ENCODE results near the gene CLN3. TPM values are rescaled to one million over a fixed set of nuclear protein-coding genes. Genes with fewer than 3 reads are reported as not detected.
A peak's percentile ranks its signal among the peaks of the same experiment; 100 is the strongest.
"Not testable (repeated sequence)": the region's sequence is repeated elsewhere in the genome, so short reads cannot be mapped to it uniquely, and the experiment has no call there.

CLN3 gene
- polyA plus RNA-seq, 2 of the 4 experiments (the other 2 are of a cell fraction): 17.4 to 21.5 TPM

DNA sequence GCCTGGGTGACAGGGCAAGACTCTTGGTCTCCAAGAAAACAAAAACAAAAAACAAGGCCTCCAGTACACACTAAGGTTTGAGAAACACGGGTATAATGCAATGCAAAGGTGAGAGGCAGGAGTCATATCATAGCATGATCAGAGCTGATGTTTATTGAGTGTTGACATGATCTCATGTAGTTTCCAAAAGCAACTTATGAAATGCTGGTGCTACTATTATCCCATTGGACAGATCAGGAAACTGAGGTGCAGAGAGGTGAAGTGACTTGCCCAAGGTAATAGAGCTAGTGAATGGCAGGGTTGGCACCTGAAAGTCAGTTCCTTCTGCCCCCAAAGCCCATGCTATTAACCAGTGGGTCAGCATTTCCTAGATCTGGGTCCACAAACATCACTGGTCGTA, 16.7 kb downstream of the CLN3 start:
- ChIA-PET CTCF (no interaction called here), POLR2A (no interaction called here)
- DNase-seq (ENCODE audit: low read depth in 1 of 2, low spot score in 1 of 2): no peak
- no peak for ATAC-seq
- Histone ChIP-seq H3K4me1 (no peaks in the 10 kb centered on the region), H3K27ac (no peak overlapping the region), H3K4me2 (no peak overlapping the region), H3K9me3 (no peaks in the 10 kb centered on the region), H3K4me3 (no peak overlapping the region)
- FAIRE-seq: no peak
- WGBS (ENCODE audit: missing lambda C conversion rate): 83% methylated on average over 2 of the region's 2 CpGs
- TF ChIP-seq CBX8 (IDR thresholded peaks at IDR 0.05): no peak
- no peak for TF ChIP-seq SREBF2 (IDR thresholded peaks at IDR 0.05)
- TF ChIP-seq HOXA7 (CRISPR knock-in tag; IDR thresholded peaks at IDR 0.05): no peak
- TF ChIP-seq TFCP2L1 (CRISPR knock-in tag; IDR thresholded peaks at IDR 0.05): no peak
- TF ChIP-seq, protein P1, sequence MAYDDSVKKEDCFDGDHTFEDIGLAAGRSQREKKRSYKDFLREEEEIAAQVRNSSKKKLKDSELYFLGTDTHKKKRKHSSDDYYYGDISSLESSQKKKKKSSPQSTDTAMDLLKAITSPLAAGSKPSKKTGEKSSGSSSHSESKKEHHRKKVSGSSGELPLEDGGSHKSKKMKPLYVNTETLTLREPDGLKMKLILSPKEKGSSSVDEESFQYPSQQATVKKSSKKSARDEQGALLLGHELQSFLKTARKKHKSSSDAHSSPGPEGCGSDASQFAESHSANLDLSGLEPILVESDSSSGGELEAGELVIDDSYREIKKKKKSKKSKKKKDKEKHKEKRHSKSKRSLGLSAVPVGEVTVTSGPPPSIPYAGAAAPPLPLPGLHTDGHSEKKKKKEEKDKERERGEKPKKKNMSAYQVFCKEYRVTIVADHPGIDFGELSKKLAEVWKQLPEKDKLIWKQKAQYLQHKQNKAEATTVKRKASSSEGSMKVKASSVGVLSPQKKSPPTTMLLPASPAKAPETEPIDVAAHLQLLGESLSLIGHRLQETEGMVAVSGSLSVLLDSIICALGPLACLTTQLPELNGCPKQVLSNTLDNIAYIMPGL (CRISPR knock-in tag; IDR thresholded peaks at IDR 0.05; ENCODE audit: borderline replicate concordance): no peak
- no peak for TF ChIP-seq ATOH8 (CRISPR knock-in tag; IDR thresholded peaks at IDR 0.05; ENCODE audit: low read depth)
- no peak for TF ChIP-seq CBX2 (IDR thresholded peaks at IDR 0.05; ENCODE audit: borderline replicate concordance, low read depth)
- no peak for TF ChIP-seq JUNB (IDR thresholded peaks at IDR 0.05)
- TF ChIP-seq HOXB5 (CRISPR knock-in tag; IDR thresholded peaks at IDR 0.05): no peak

DNA sequence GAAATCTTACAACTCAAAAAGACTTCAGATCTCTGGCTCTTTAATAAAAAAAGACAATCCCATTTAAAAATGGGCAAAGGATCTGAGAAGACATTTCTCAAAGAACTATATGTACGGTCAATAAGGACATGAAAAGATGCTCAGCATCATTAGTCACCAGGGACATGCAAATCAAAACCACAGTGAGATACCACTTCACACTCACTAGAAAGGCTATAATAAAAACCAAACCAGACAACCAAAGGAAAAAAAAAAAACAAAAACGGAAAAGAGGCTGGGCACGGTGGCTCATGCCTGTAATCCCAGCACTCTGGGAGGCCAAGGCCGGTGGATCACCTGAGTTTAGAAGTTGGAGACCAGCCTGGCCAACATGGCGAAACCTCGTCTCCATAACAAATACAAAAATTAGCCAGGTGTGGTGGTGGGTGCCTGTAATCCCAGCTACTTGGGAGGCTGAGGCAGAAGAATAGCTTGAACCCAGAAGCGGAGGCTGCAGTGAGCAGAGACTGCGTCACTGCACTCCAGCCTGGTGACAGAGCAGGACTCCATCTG, 18.1 kb downstream of the CLN3 start:
- Histone ChIP-seq H3K4me2 (no peak overlapping the region), H3K27ac (no peak overlapping the region), H3K9me3 (no peaks in the 10 kb centered on the region), H3K4me3 (no peak overlapping the region), H3K4me1 (no peaks in the 10 kb centered on the region)
- no peak for TF ChIP-seq JUN (IDR thresholded peaks at IDR 0.05)
- TF ChIP-seq BHLHE40 (IDR thresholded peaks at IDR 0.05; ENCODE audit: low read depth, low read length): no peak
- TF ChIP-seq SREBF2 (IDR thresholded peaks at IDR 0.05): no peak
- no peak for TF ChIP-seq MAFK (IDR thresholded peaks at IDR 0.05; ENCODE audit: partially characterized antibody)
- no peak for TF ChIP-seq KDM1A (IDR thresholded peaks at IDR 0.05; ENCODE audit: low read depth)
- TF ChIP-seq HOXB13 (CRISPR knock-in tag; IDR thresholded peaks at IDR 0.05; ENCODE audit: low read depth): no peak
- TF ChIP-seq ZC3H11A (IDR thresholded peaks at IDR 0.05): no peak
- TF ChIP-seq, protein P2, sequence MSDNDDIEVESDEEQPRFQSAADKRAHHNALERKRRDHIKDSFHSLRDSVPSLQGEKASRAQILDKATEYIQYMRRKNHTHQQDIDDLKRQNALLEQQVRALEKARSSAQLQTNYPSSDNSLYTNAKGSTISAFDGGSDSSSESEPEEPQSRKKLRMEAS (IDR thresholded peaks at IDR 0.05): no peak
- no peak for TF ChIP-seq ELK1 (IDR thresholded peaks at IDR 0.05; ENCODE audit: low read depth, low read length)
- TF ChIP-seq, protein P1 (CRISPR knock-in tag; IDR thresholded peaks at IDR 0.05; ENCODE audit: borderline replicate concordance): no peak
- TF ChIP-seq EHF (CRISPR knock-in tag; IDR thresholded peaks at IDR 0.05): no peak
- TF ChIP-seq ZFP36 (IDR thresholded peaks at IDR 0.05; ENCODE audit: borderline replicate concordance, partially characterized antibody): no peak
- ChIA-PET CTCF (no interaction called here), POLR2A (no interaction called here)
- no peak for ATAC-seq
- no peak for DNase-seq (ENCODE audit: low read depth in 1 of 2, low spot score in 1 of 2)
- 89% methylated on average over 8 of the region's 8 CpGs for WGBS (ENCODE audit: missing lambda C conversion rate)
- FAIRE-seq: no peak

DNA sequence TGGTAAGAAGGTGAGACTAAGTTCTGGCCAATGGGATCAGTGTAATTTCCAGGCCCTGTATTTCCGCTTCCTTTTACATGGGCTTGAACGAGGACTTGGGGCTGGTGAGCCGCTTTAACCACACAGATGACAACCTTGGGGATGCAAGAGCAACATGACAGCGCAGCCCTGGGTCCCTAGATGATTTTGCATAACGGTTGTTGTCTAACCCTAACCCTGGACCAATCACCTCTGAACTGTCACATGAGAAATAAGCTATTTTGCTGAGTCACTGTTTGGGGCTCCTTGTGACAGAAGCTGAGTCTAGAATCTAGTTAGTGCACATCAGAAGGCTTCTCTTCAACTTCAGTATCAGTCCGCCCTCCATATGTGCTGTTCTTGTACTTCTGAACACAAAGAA, 44.8 kb downstream of the CLN3 start:
- POLR2A ChIA-PET; H3K4me1 ChIP-seq; H3K4me2 ChIP-seq; H3K4me3 ChIP-seq; FAIRE-seq; DNase-seq (ENCODE audit: low read depth in 1 of 2, low spot score in 1 of 2); CTCF ChIA-PET; H3K9me3 ChIP-seq; H3K27ac ChIP-seq: not testable (repeated sequence)
- WGBS (ENCODE audit: missing lambda C conversion rate): no CpG with 5 or more reads among the region's 6 CpGs
- ATAC-seq: peak; percentile 26 to 62; a peak in 5 of 6 replicates

DNA sequence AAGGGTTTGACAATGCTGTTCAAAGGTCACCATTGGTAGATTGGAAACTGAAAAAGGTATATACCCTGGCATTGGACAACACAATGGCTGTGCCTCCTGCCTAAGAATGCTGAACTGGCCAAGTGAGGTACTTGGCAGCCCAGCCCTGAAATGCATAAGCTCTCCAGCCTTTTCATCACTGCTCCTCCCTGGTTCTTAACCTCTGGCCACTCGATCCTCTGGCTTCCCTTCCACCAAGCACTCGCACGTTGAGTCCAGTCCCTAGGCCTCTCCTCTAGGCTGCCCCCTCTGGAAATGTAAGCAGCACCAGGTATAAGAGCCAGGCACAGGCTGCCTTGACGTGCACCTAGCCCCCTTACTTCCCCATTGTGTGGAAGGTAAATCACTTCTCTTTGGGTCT, 45.5 kb downstream of the CLN3 start:
- POLR2A ChIA-PET: not testable (repeated sequence)

DNA sequence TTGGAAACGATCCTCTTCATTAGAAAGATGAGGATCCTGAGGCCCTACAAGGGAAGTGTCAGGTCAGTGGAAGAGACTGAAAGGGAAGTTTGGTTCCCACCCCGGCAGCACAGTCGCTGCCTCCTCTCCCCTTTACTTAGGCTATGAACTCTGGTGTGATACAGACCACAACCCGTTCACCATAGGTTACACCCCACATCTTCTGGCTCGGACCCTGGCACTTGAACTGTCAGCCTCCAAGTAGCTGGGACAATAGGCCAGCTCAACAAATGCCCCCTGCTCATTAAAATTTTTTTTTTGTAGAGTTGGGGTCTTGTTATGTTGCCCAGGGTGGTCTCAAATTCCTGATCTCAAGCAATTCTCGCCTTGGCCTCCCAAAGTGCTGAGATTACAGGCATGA, 47.9 kb downstream of the CLN3 start:
- H3K4me3 ChIP-seq; FAIRE-seq; CTCF ChIA-PET; H3K4me2 ChIP-seq; H3K9me3 ChIP-seq; DNase-seq (ENCODE audit: low read depth in 1 of 2, low spot score in 1 of 2); POLR2A ChIA-PET; ATAC-seq; H3K27ac ChIP-seq; H3K4me1 ChIP-seq: not testable (repeated sequence)
- WGBS (ENCODE audit: missing lambda C conversion rate): 73% methylated on average over 3 of the region's 6 CpGs

More for the DNA sequence above, 45.5 kb downstream of the CLN3 start:
- H3K4me3 ChIP-seq; H3K4me2 ChIP-seq; DNase-seq (ENCODE audit: low read depth in 1 of 2, low spot score in 1 of 2); H3K9me3 ChIP-seq; H3K4me1 ChIP-seq; FAIRE-seq; CTCF ChIA-PET; H3K27ac ChIP-seq: not testable (repeated sequence)
- WGBS (ENCODE audit: missing lambda C conversion rate): no CpG with 5 or more reads among the region's 4 CpGs
- peak; percentile 54 to 60; a peak in 4 of 6 replicates for ATAC-seq

GRCh38 chr16:28438899-28439298, 53.0 kb downstream of the CLN3 start:
- ATAC-seq: peak; percentile 39 to 43; a peak in 4 of 6 replicates
- H3K4me3 ChIP-seq; H3K4me1 ChIP-seq; POLR2A ChIA-PET; H3K27ac ChIP-seq; DNase-seq (ENCODE audit: low read depth in 1 of 2, low spot score in 1 of 2); CTCF ChIA-PET; H3K4me2 ChIP-seq; FAIRE-seq; H3K9me3 ChIP-seq: not testable (repeated sequence)
- 69% methylated on average over 4 of the region's 6 CpGs for WGBS (ENCODE audit: missing lambda C conversion rate)
